Measurements from ENCODE around the gene HOXC6. TPM values are rescaled to one million over a fixed set of nuclear protein-coding genes. Genes with fewer than 3 reads are reported as not detected.

HOXC6 gene
- total and polyA plus RNA-seq, 8 donors, result 0.14 to 0.41 (median 0.28) TPM; not detected in 2

DNA sequence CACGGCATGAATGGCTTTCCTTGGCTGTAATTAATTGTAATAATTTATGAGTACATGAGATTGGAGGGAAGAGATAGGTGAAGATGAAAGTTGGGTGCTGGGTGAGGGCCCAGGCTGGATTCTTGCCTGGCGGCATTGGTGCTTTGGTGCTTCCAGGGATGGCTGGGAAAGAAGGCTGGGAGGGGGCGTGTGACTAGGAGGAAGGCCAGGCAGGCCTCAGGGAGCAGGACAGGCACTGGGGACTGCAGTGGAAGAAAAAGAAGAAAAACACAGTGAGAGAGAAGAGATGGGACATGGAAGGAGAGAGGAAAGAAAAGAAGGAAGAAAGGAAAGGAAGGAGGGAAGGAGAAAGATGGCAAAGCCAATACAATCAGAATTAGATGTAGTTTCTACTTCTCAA lies 24.6 kb upstream of the HOXC6 start:
- no peak for DNase-seq
- H3K4me3 ChIP-seq, result no peak overlapping the region
- peaks cover 0 to 65% (median 8%) of the 10 kb centered on the region in 4 donors for H3K27me3 ChIP-seq
- no peak for FAIRE-seq
- H3K9me3 ChIP-seq, result no peaks in the 10 kb centered on the region
- H3K27ac ChIP-seq, result no peak overlapping the region
- peaks cover 0 to 5% (median 5%) of the 10 kb centered on the region in 3 donors for H3K4me1 ChIP-seq
- no peaks in the 10 kb centered on the region for H3K36me3 ChIP-seq
- TF ChIP-seq, protein P1, sequence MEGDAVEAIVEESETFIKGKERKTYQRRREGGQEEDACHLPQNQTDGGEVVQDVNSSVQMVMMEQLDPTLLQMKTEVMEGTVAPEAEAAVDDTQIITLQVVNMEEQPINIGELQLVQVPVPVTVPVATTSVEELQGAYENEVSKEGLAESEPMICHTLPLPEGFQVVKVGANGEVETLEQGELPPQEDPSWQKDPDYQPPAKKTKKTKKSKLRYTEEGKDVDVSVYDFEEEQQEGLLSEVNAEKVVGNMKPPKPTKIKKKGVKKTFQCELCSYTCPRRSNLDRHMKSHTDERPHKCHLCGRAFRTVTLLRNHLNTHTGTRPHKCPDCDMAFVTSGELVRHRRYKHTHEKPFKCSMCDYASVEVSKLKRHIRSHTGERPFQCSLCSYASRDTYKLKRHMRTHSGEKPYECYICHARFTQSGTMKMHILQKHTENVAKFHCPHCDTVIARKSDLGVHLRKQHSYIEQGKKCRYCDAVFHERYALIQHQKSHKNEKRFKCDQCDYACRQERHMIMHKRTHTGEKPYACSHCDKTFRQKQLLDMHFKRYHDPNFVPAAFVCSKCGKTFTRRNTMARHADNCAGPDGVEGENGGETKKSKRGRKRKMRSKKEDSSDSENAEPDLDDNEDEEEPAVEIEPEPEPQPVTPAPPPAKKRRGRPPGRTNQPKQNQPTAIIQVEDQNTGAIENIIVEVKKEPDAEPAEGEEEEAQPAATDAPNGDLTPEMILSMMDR (IDR thresholded peaks at IDR 0.05), result no peak
- no peak for ATAC-seq
- intact Hi-C loops (cut with DNase I), result loop anchor here in 1 of 3 donors (10.0 kb wide), 1 partner anchor 191 kb away; no protein-coding TSS in a partner anchor
- WGBS, 2 donors, result 32 to 36% methylated on average over 3 of the region's 3 CpGs

DNA sequence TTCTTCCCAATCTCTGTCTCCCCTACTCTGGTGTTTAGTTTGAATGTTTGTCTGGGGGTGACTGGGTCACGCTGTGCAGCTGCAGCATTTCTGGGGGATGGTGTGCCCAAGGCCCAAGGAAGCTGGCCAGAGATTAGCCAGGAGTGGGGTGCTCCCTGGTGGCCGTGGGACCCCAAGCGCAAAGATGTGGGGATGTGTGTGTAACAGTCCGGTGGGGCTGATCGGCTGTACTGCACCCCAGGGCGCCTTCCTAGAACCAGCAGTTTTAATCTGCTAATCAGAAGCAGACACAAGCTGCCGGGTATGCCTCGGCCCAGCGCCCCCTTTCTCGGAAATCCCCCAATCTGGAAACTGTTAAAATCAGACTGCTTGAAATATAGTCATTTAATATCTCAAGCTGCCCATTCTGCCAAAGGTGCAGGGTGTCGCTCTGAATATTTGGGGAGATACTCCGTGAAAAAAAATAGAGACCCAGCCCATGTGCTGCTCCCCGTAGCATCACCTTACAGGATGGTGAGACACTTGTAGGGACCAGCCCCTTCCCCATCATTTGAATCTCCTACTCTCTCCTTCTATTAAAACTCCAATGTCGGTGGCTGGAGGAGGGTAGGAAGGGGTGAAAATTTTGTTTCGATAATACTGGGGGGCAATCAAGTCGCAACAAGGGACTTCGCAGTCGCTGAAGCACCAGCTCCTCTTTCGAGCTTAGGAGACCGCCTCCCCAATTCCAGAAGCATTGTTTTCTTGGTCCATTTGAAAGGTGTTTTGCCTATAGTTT lies 24.0 kb upstream of the HOXC6 start:
- Histone ChIP-seq H3K27ac (no peak overlapping the region), H3K4me1 (peaks cover 0 to 5% (median 5%) of the 10 kb centered on the region in 3 donors), H3K27me3 (peaks cover 0 to 67% (median 8%) of the 10 kb centered on the region in 4 donors), H3K36me3 (no peaks in the 10 kb centered on the region), H3K9me3 (no peaks in the 10 kb centered on the region), H3K4me3 (no peak overlapping the region)
- intact Hi-C loops (cut with DNase I), result loop anchor here in 1 of 3 donors (10.0 kb wide), 1 partner anchor 191 kb away; no protein-coding TSS in a partner anchor
- FAIRE-seq (no peak), DNase-seq (no peak), ATAC-seq (no peak)
- 16 to 23% methylated on average over 20 of the region's 20 CpGs for WGBS, 2 donors
- TF ChIP-seq, protein P1 (IDR thresholded peaks at IDR 0.05), result no peak

DNA sequence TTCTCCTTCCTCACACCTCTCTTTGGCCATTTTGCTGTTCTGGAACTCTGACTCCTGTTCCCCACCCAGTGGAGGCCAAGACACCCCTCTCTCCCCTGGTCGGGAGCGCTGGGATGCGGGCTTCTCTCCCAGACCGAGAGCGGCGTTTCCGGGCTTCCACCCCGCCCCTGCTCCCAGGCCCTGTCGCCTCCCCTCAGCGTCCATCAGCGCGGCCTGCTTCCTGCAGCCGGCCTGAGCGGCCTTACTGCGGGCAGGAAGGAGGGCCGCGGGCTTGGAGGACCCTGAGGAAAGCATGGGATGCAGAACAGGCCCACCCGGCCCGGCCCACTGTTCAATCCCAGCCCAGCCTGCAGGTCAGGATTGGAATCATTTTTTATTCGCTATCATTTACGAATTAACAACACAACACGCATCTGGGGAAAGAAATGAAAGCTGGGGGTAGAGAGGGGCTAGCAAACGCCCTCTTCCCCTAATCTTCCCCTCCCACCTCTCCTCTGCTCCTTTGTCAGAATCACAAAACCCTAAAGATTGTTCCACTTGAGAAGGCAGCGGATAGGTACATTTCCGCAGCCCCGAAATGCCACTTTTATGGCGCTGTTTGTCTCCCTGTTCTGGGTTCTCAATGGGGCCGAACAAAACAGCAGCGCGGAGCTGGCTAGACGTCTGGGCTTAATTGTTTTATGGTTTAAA lies 23.3 kb upstream of the HOXC6 start:
- TF ChIP-seq, protein P1 (IDR thresholded peaks at IDR 0.05), result no peak
- no peak overlapping the region for H3K27ac ChIP-seq

DNA sequence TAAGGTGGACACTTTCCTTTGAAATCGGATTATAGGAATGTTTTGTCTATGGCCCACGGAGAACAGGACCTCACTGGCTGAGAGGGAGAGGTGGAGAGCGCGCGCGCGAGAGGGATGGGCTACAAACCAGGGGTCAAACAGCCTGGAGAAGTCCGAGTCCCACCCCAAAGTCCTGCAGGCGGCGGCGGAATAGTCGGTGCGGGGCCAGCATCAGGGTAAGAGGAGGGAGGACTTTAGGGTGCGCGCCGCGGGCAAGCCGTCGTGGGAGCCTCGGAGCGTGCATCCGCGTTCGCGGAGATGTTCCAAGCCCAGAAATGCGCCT lies 22.7 kb upstream of the HOXC6 start:
- Histone ChIP-seq H3K9me3 (no peaks in the 10 kb centered on the region), H3K4me1 (peaks cover 0 to 5% (median 5%) of the 10 kb centered on the region in 3 donors), H3K27ac (no peak overlapping the region), H3K4me3 (no peak overlapping the region), H3K36me3 (no peaks in the 10 kb centered on the region), H3K27me3 (peaks cover 0 to 68% (median 5%) of the 10 kb centered on the region in 4 donors)
- intact Hi-C loops (cut with DNase I), result loop anchor here (5.0 to 10.0 kb wide), 3 partner anchors 189 to 202 kb away; no protein-coding TSS in a partner anchor
- no peak for FAIRE-seq
- ATAC-seq, result no peak
- TF ChIP-seq, protein P1 (IDR thresholded peaks at IDR 0.05), result no peak
- WGBS, 2 donors, result 3 to 4% methylated on average over 26 of the region's 26 CpGs
- no peak for DNase-seq

More for the DNA sequence above, 23.3 kb upstream of the HOXC6 start:
- DNase-seq (no peak), ATAC-seq (no peak), FAIRE-seq (no peak)
- intact Hi-C loops (cut with DNase I), result loop anchor here (5.0 to 10.0 kb wide), 3 partner anchors 190 to 202 kb away; no protein-coding TSS in a partner anchor
- H3K9me3 ChIP-seq, result no peaks in the 10 kb centered on the region
- no peaks in the 10 kb centered on the region for H3K36me3 ChIP-seq
- peaks cover 0 to 68% (median 7%) of the 10 kb centered on the region in 4 donors for H3K27me3 ChIP-seq
- H3K4me1 ChIP-seq, result peaks cover 0 to 5% (median 5%) of the 10 kb centered on the region in 3 donors
- WGBS, 2 donors, result 10 to 12% methylated on average over 31 of the region's 31 CpGs
- no peak overlapping the region for H3K4me3 ChIP-seq
